ENCODE measurements around the gene AMOTL1.
A peak's percentile ranks its signal among the peaks of the same experiment; 100 is the strongest.
"Not testable (repeated sequence)": the region's sequence is repeated elsewhere in the genome, so short reads cannot be mapped to it uniquely, and the experiment has no call there.

The AMOTL1 gene

GRCh38 chr11:94771390-94771789 is 3.2 kb downstream of the AMOTL1 start:
- no peak for DNase-seq

- no peak for DNase-seq
Measured at GRCh38 chr11:94771951-94772350, 3.8 kb downstream of the AMOTL1 start.

GRCh38 chr11:94773842-94774241 is 5.7 kb downstream of the AMOTL1 start:
- DNase-seq: no peak

- DNase-seq: no peak
Measured at GRCh38 chr11:94774345-94774744, 6.2 kb downstream of the AMOTL1 start.

- no peak for DNase-seq
Measured at GRCh38 chr11:94775567-94776327, 7.6 kb downstream of the AMOTL1 start.

- no peak for DNase-seq
Measured at GRCh38 chr11:94776351-94777321, 8.5 kb downstream of the AMOTL1 start.

GRCh38 chr11:94780432-94780831 is 12.3 kb downstream of the AMOTL1 start:
- DNase-seq: no peak

GRCh38 chr11:94781837-94782236 is 13.7 kb downstream of the AMOTL1 start:
- no peak for DNase-seq

- DNase-seq: no peak
Measured at GRCh38 chr11:94782446-94782845, 14.3 kb downstream of the AMOTL1 start.

- no peak for DNase-seq
Measured at GRCh38 chr11:94784884-94785283, 16.7 kb downstream of the AMOTL1 start.

- no peak for DNase-seq
Measured at GRCh38 chr11:94785509-94785908, 17.4 kb downstream of the AMOTL1 start.

- peak in 1 of 2 donors; percentile 16 for DNase-seq
Measured at GRCh38 chr11:94786264-94787126, 18.3 kb downstream of the AMOTL1 start.

GRCh38 chr11:94787801-94788200 is 19.6 kb downstream of the AMOTL1 start:
- DNase-seq: no peak

GRCh38 chr11:94788396-94788795 is 20.2 kb downstream of the AMOTL1 start:
- no peak for DNase-seq

GRCh38 chr11:94790197-94790596 is 22.0 kb downstream of the AMOTL1 start:
- DNase-seq: no peak

GRCh38 chr11:94790661-94791180 is 22.6 kb downstream of the AMOTL1 start:
- DNase-seq: no peak

GRCh38 chr11:94791216-94791889 is 23.2 kb downstream of the AMOTL1 start:
- no peak for DNase-seq

GRCh38 chr11:94791942-94792341 is 23.8 kb downstream of the AMOTL1 start:
- DNase-seq: not testable (repeated sequence)

- DNase-seq: no peak
Measured at GRCh38 chr11:94792451-94792850, 24.3 kb downstream of the AMOTL1 start.

GRCh38 chr11:94793002-94793401 is 24.8 kb downstream of the AMOTL1 start:
- no peak for DNase-seq

GRCh38 chr11:94793822-94794221 is 25.7 kb downstream of the AMOTL1 start:
- no peak for DNase-seq

All from CD4-positive, alpha-beta T cell treated with Interleukin-1 beta for 1 hour (primary cell).